IMR-90 (cell line): Measurements from ENCODE around the gene USP12. TPM values are rescaled to one million over a fixed set of nuclear protein-coding genes. Genes with fewer than 3 reads are reported as not detected.
A peak's percentile ranks its signal among the peaks of the same experiment; 100 is the strongest.

Experiments used
- ATAC-seq: fragments of 200-7000 bp; cut with Tn5 transposase; 2 replicates; pipeline ENCODE4 v1.9.1; 2020; ENCODE audit warnings: low read depth, mild to moderate bottlenecking, moderate library complexity
- BruUV-seq: library from RNA; stranded (reverse); fragments of 400-500 nt; replicated peaks from 2 replicates; lab custom pipeline; 2021; lab: Mats Ljungman, UMichigan
- CTCF ChIA-PET: fragments of 300-600 bp; formaldehyde crosslinking; extraction: SDS; loops from one replicate; lab custom pipeline; 2021; ENCODE audit warnings: antibody characterized with exemption; lab: Yijun Ruan, JAX
- POLR2A ChIA-PET: fragments of 300-600 bp; sonication (Branson Sonifier 250); formaldehyde crosslinking; loops from one replicate; lab custom pipeline; 2022; ENCODE audit warnings: antibody characterized with exemption; ENCODE audit not compliant: unreplicated experiment; lab: Charles Lee
- DNase-seq: peaks from one replicate; pipeline ENCODE4 v3.0.0; 2013
- H2AFZ ChIP-seq: replicated peaks from 2 replicates; pipeline ENCODE3; 2013; ENCODE audit warnings: low read length, mild to moderate bottlenecking; ENCODE audit not compliant: poor library complexity
- H2AK5ac ChIP-seq: 2 replicates; pipeline ENCODE4 v1.6.1; 2013; ENCODE audit warnings: low read depth, low read length, inconsistent platforms
- H2AK9ac ChIP-seq: replicated peaks from 2 replicates; pipeline ENCODE3; 2013; ENCODE audit warnings: mild to moderate bottlenecking, low read depth, low read length, moderate library complexity; ENCODE audit not compliant: poor library complexity
- H2BK120ac ChIP-seq: 2 replicates; pipeline ENCODE4 v1.6.1; 2013; ENCODE audit warnings: low read depth, low read length, inconsistent platforms
- H2BK15ac ChIP-seq: 3 replicates; pipeline ENCODE4 v1.6.1; 2013; ENCODE audit warnings: low read depth, low read length, inconsistent platforms
- H2BK20ac ChIP-seq: 2 replicates; pipeline ENCODE4 v1.6.1; 2013; ENCODE audit warnings: low read depth, mild to moderate bottlenecking, inconsistent platforms, low read length, moderate library complexity
- H2BK5ac ChIP-seq: 2 replicates; pipeline ENCODE4 v1.6.1; 2013; ENCODE audit warnings: mild to moderate bottlenecking, low read depth, low read length, inconsistent platforms; ENCODE audit not compliant: poor library complexity, severe bottlenecking
- H3K14ac ChIP-seq: replicated peaks from 2 replicates; pipeline ENCODE4 v1.6.1; 2013; ENCODE audit warnings: low read depth, low read length, inconsistent platforms
- H3K18ac ChIP-seq: 2 replicates; pipeline ENCODE4 v1.6.1; 2013; ENCODE audit warnings: low read depth, low read length, control low read depth
- H3K23ac ChIP-seq: 2 replicates; pipeline ENCODE4 v1.6.1; 2013; ENCODE audit warnings: low read depth, low read length, inconsistent platforms
- H3K27ac ChIP-seq: 2 replicates; pipeline ENCODE4 v1.5.1; 2013; ENCODE audit warnings: mild to moderate bottlenecking, control low read depth, low read length; ENCODE audit not compliant: insufficient read depth
- H3K27me3 ChIP-seq: 2 replicates; pipeline ENCODE4 v1.6.1; 2013; ENCODE audit warnings: low read length; ENCODE audit not compliant: control insufficient read depth, insufficient read depth
- H3K36me3 ChIP-seq: 2 replicates; pipeline ENCODE4 v1.6.1; 2013; ENCODE audit warnings: low read length, mixed read lengths; ENCODE audit not compliant: control insufficient read depth, insufficient read depth
- H3K4ac ChIP-seq: 2 replicates; pipeline ENCODE4 v1.6.1; 2013; ENCODE audit warnings: low read depth, low read length, inconsistent platforms
- H3K4me1 ChIP-seq: 2 replicates; pipeline ENCODE4 v1.6.1; 2013; ENCODE audit warnings: low read length, mixed read lengths; ENCODE audit not compliant: control insufficient read depth, insufficient read depth
- H3K4me2 ChIP-seq: 2 replicates; pipeline ENCODE4 v1.6.1; 2013; ENCODE audit warnings: low read depth, mild to moderate bottlenecking, control low read depth, low read length, moderate library complexity
- H3K4me3 ChIP-seq: 2 replicates; pipeline ENCODE4 v1.5.1; 2013; ENCODE audit warnings: low read depth, mild to moderate bottlenecking, control low read depth, low read length, moderate library complexity; ENCODE audit not compliant: insufficient read depth
- H3K56ac ChIP-seq: 2 replicates; pipeline ENCODE4 v1.6.1; 2013; ENCODE audit warnings: low read length, inconsistent platforms; ENCODE audit not compliant: insufficient read depth; ENCODE audit errors: extremely low read depth
- H3K79me1 ChIP-seq, 2 experiments: 2 replicates each; pipeline ENCODE4 v1.6.1; 2013; ENCODE audit warnings: low read length in 2 of 2, inconsistent platforms in 1 of 2, low read depth in 1 of 2
- H3K9ac ChIP-seq: 2 replicates; pipeline ENCODE4 v1.6.1; 2013; ENCODE audit warnings: low read depth, low read length, control low read depth
- H3K9me1 ChIP-seq: 2 replicates; pipeline ENCODE4 v1.6.1; 2013; ENCODE audit warnings: low read length, inconsistent platforms; ENCODE audit not compliant: insufficient read depth
- H3K9me3 ChIP-seq: 2 replicates; pipeline ENCODE4 v1.6.1; 2013; ENCODE audit warnings: low read length; ENCODE audit not compliant: control insufficient read depth, insufficient read depth
- H4K20me1 ChIP-seq: 2 replicates; pipeline ENCODE4 v1.6.1; 2013; ENCODE audit warnings: low read length, inconsistent platforms; ENCODE audit not compliant: insufficient read depth
- H4K5ac ChIP-seq: 2 replicates; pipeline ENCODE4 v1.6.1; 2013; ENCODE audit warnings: mild to moderate bottlenecking, low read depth, low read length, control low read depth
- H4K8ac ChIP-seq, 2 experiments: 2 replicates each; pipeline ENCODE4 v1.6.1; 2013; ENCODE audit warnings: low read depth in 2 of 2, low read length in 2 of 2, control low read depth in 1 of 2, inconsistent platforms in 1 of 2
- H4K91ac ChIP-seq: 2 replicates; pipeline ENCODE4 v1.6.1; 2013; ENCODE audit warnings: low read depth, low read length, inconsistent platforms; ENCODE audit not compliant: insufficient read depth
- BHLHE40 ChIP-seq: fragments of 150-350 bp; IDR thresholded peaks from 2 replicates; pipeline ENCODE4 v1.6.1; 2016; ENCODE audit warnings: mild to moderate bottlenecking, low read depth, low read length
- CEBPB ChIP-seq: IDR thresholded peaks from 2 replicates; pipeline ENCODE4 v1.6.1; 2012; ENCODE audit warnings: low read depth, low read length, improper control_type of control experiment
- CHD1 ChIP-seq: IDR thresholded peaks from 2 replicates; pipeline ENCODE4 v1.6.1; 2012; ENCODE audit warnings: low read depth, low read length, improper control_type of control experiment
- CTCF ChIP-seq: conservative IDR thresholded peaks from 2 replicates; pipeline ENCODE4 v1.5.1; 2012; ENCODE audit warnings: mild to moderate bottlenecking, low read depth, low read length, improper control_type of control experiment
- ELK1 ChIP-seq: fragments of 150-350 bp; IDR thresholded peaks from 2 replicates; pipeline ENCODE4 v1.6.1; 2016; ENCODE audit warnings: low read depth, mild to moderate bottlenecking, low read length, moderate library complexity, borderline replicate concordance
- FOS ChIP-seq: fragments of 150-350 bp; IDR thresholded peaks from 2 replicates; pipeline ENCODE4 v1.6.1; 2016; ENCODE audit warnings: low read depth, low read length
- MAFK ChIP-seq: IDR thresholded peaks from 2 replicates; pipeline ENCODE4 v1.6.1; 2012; ENCODE audit warnings: low read depth, low read length, improper control_type of control experiment
- MAZ ChIP-seq: IDR thresholded peaks from 2 replicates; pipeline ENCODE4 v1.6.1; 2012; ENCODE audit warnings: low read depth, mild to moderate bottlenecking, low read length, improper control_type of control experiment, moderate library complexity, borderline replicate concordance
- MXI1 ChIP-seq: IDR thresholded peaks from 2 replicates; pipeline ENCODE4 v1.6.1; 2012; ENCODE audit warnings: low read depth, mild to moderate bottlenecking, low read length, moderate library complexity, borderline replicate concordance
- NFE2L2 ChIP-seq: fragments of 150-350 bp; IDR thresholded peaks from 2 replicates; pipeline ENCODE4 v1.6.1; 2016; ENCODE audit warnings: low read depth, mild to moderate bottlenecking, low read length
- POLR2A ChIP-seq: IDR thresholded peaks from 2 replicates; pipeline ENCODE4 v1.6.1; 2012; ENCODE audit warnings: mild to moderate bottlenecking, low read depth, low read length
- RAD21 ChIP-seq: IDR thresholded peaks from 2 replicates; pipeline ENCODE4 v1.6.1; 2012; ENCODE audit warnings: low read length, improper control_type of control experiment
- RCOR1 ChIP-seq: IDR thresholded peaks from 2 replicates; pipeline ENCODE4 v1.6.1; 2012; ENCODE audit warnings: mild to moderate bottlenecking, low read length, improper control_type of control experiment; ENCODE audit not compliant: insufficient replicate concordance
- RFX5 ChIP-seq: IDR thresholded peaks from 2 replicates; pipeline ENCODE4 v1.8.0; 2012; ENCODE audit warnings: low read depth, mild to moderate bottlenecking, low read length, moderate library complexity
- SMC3 ChIP-seq: fragments of 150-350 bp; IDR thresholded peaks from 2 replicates; pipeline ENCODE4 v1.6.1; 2016; ENCODE audit warnings: low read depth, mild to moderate bottlenecking, antibody characterized with exemption, low read length, moderate library complexity
- USF2 ChIP-seq: fragments of 150-350 bp; IDR thresholded peaks from 2 replicates; pipeline ENCODE4 v1.6.1; 2017; ENCODE audit warnings: mild to moderate bottlenecking, antibody characterized with exemption, low read length, low read depth
- WGBS, 2 experiments: methylation state at CpG; one replicate each; pipeline versions ENCODE4 v1.1.5 to v1.1.7; 2013; ENCODE audit warnings: missing lambda C conversion rate in 2 of 2; ENCODE audit not compliant: insufficient read length in 1 of 2; ENCODE audit errors: extremely low coverage in 2 of 2; 5-methylcytosine and 5-hydroxymethylcytosine counted together
- dilution Hi-C: fragments of 300-500 bp; cut with HindIII; formaldehyde crosslinking; loops from one replicate; pipeline ENCODE4 v1.14.3; 2018; ENCODE audit warnings: low sequenced_read_pairs; ENCODE audit not compliant: unreplicated experiment
- in situ Hi-C: fragments of 300-500 bp; cut with MboI; formaldehyde crosslinking; loops from 3 replicates; pipeline ENCODE4 v1.14.3; 2019; ENCODE audit warnings: low sequenced_read_pairs, inconsistent platforms, mixed read lengths
- intact Hi-C: fragments of 100-400 bp; cut with micrococcal nuclease; formaldehyde crosslinking; loops from 2 replicates; pipeline ENCODE4 v1.10.0; 2022
- polyA plus RNA-seq, 3 experiments: library from polyadenylated mRNA; depleted of rRNA; stranded (reverse); fragments of >200 nt; gene quantifications; 2 replicates each; pipeline ENCODE4 v1.2.3, GENCODE V29; 2012; ENCODE audit warnings: low replicate concordance in 1 of 3
- total RNA-seq: library from RNA; depleted of rRNA; stranded (reverse); fragments of >200 nt; gene quantifications from 2 replicates; pipeline ENCODE4 v1.2.3, GENCODE V29; 2012

USP12 gene
- total and polyA plus RNA-seq, 2 of the 4 experiments (the other 2 are of a cell fraction), result 11.8 to 16.5 TPM

- TF ChIP-seq MAFK (peak; percentile 62), CHD1 (no peak), RCOR1 (no peak), POLR2A (no peak), CTCF (no peak), ELK1 (no peak), RAD21 (peak; percentile 23; the same call in 1 of the 2 replicates), CEBPB (no peak), SMC3 (no peak), BHLHE40 (peak; percentile 98), NFE2L2 (peak; percentile 87), MXI1 (peak; percentile 89), MAZ (peak; percentile 47; the same call in 1 of the 2 replicates), FOS (peak; percentile 85), RFX5 (peak; percentile 40; the same call in 1 of the 2 replicates), USF2 (peak; percentile 78)
- Histone ChIP-seq H2BK5ac (peak overlapping the region; percentile 50), H2BK15ac (no peak overlapping the region), H3K56ac (no peak overlapping the region), H3K9me1 (peaks cover 8% of the 10 kb centered on the region), H3K36me3 (no peaks in the 10 kb centered on the region), H3K23ac (no peak overlapping the region), H3K4me2 (no peak overlapping the region), H4K8ac (0 out of 4 replicates have a peak overlapping the region, but pooled peaks of 1 of the 2 experiments have one; percentile 33), H3K14ac (no peak overlapping the region), H2AFZ (no peak overlapping the region), H3K9ac (no peak overlapping the region), H3K4me3 (no peak overlapping the region), H2AK5ac (no peak overlapping the region), H4K5ac (no peak overlapping the region), H2BK20ac (no peak overlapping the region; the same call in 1 of the 2 replicates), H3K18ac (no peak overlapping the region), H2BK120ac (0 out of 2 replicates have a peak overlapping the region, but pooled peaks have one; percentile 17), H4K20me1 (no peaks in the 10 kb centered on the region), H3K27me3 (no peaks in the 10 kb centered on the region), H3K4me1 (peaks cover 8% of the 10 kb centered on the region), H3K79me1 (no peaks in the 10 kb centered on the region), H3K27ac (no peak overlapping the region), H3K4ac (no peak overlapping the region), H4K91ac (no peak overlapping the region), H3K9me3 (no peaks in the 10 kb centered on the region), H2AK9ac (no peak overlapping the region)
- DNase-seq, result peak; percentile 98
- ATAC-seq, result peak; percentile 93
- ChIA-PET POLR2A (no interaction called here), CTCF (no interaction called here)
- WGBS, 2 experiments, result 0% methylated on average over 1 of the region's 6 CpGs; no CpG with 5 or more reads in 1 of the 2 experiments
- in situ Hi-C loops (no loop called here), intact Hi-C loops (loop anchor here (1.0 kb wide), 1 partner anchor 11 kb away; no protein-coding TSS in a partner anchor), dilution Hi-C loops (no loop called here)
- BruUV-seq, result no TSS peak
These were observed 128.6 kb downstream of the USP12 start for GRCh38 chr13:27043013-27043412.
